ENCODE results near the gene MAPRE3.
"Not testable (repeated sequence)": the region's sequence is repeated elsewhere in the genome, so short reads cannot be mapped to it uniquely, and the experiment has no call there.

The MAPRE3 gene

GRCh38 chr2:27073782-27074181 is 103.3 kb downstream of the MAPRE3 start:
- DNase-seq, result no peak

GRCh38 chr2:27074738-27075565 is 104.5 kb downstream of the MAPRE3 start:
- no peak for DNase-seq

GRCh38 chr2:27075566-27075871 is 105.1 kb downstream of the MAPRE3 start:
- DNase-seq, result not testable (repeated sequence)

GRCh38 chr2:27076323-27076722 is 105.9 kb downstream of the MAPRE3 start:
- no peak for DNase-seq

Data from 8988T (cell line).